Neural progenitor cell (in vitro differentiated cells): ENCODE data around the gene FOLR2.

Experiments
- EZH2phosphoT487 ChIP-seq: fragments of 200-600 bp; sonication (generic); IDR thresholded peaks from 2 replicates; pipeline ENCODE4 v1.6.1; 2017; ENCODE audit warnings: antibody characterized with exemption
- TF ChIP-seq, protein P1 (sequence below): fragments of 200-600 bp; sonication (generic); IDR thresholded peaks from 2 replicates; pipeline ENCODE4 v1.5.1; 2017; ENCODE audit warnings: antibody characterized with exemption, mild to moderate bottlenecking

DNA sequence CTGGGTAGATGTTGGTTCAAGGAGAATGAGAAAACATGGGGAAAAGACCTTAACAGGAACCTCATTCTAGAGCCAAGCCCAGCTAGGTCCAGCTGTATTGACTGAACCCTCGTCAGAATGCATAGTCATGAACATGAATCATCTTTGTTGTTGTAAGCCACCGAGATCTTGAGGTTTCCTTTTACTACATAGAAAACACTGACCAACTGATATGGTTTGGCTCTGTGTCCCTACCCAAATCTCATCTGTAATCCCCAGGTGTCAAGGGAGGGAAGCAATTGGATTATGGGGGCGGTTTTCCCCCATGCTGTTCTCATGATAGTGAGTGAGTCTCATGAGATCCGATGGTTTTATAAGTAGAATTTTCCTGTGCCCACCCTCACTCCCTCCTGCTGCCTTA lies 46.8 kb downstream of the FOLR2 start:
- TF ChIP-seq EZH2phosphoT487, result no peak
- TF ChIP-seq, protein P1, sequence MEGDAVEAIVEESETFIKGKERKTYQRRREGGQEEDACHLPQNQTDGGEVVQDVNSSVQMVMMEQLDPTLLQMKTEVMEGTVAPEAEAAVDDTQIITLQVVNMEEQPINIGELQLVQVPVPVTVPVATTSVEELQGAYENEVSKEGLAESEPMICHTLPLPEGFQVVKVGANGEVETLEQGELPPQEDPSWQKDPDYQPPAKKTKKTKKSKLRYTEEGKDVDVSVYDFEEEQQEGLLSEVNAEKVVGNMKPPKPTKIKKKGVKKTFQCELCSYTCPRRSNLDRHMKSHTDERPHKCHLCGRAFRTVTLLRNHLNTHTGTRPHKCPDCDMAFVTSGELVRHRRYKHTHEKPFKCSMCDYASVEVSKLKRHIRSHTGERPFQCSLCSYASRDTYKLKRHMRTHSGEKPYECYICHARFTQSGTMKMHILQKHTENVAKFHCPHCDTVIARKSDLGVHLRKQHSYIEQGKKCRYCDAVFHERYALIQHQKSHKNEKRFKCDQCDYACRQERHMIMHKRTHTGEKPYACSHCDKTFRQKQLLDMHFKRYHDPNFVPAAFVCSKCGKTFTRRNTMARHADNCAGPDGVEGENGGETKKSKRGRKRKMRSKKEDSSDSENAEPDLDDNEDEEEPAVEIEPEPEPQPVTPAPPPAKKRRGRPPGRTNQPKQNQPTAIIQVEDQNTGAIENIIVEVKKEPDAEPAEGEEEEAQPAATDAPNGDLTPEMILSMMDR, result no peak
